Breast epithelium (tissue), 4 donors: ENCODE results near the gene POMT1. TPM values are rescaled to one million over a fixed set of nuclear protein-coding genes. Genes with fewer than 3 reads are reported as not detected.

Experiments
- DNase-seq, 2 donors: peaks; one replicate each; pipeline ENCODE4 v3.0.0-alpha.2; 2019; ENCODE audit warnings: low spot score in 2 of 2
- H3K27ac ChIP-seq, 2 donors: fragments of 200-600 bp; sonication (generic) in 1 of 2; one replicate each; pipeline ENCODE4 v1.5.1; 2016 to 2019; ENCODE audit warnings: mild to moderate bottlenecking in 1 of 2
- H3K27me3 ChIP-seq, 2 donors: fragments of 200-600 bp; sonication (generic) in 1 of 2; one replicate each; pipeline versions ENCODE4 v1.5.1 to v1.6.0; 2017 to 2019; ENCODE audit warnings: control low read depth in 1 of 2, mild to moderate bottlenecking in 1 of 2
- H3K36me3 ChIP-seq: fragments of 200-600 bp; one replicate; pipeline ENCODE4 v1.5.1; 2019
- H3K4me1 ChIP-seq, 2 donors: fragments of 200-600 bp; sonication (generic); one replicate each; pipeline ENCODE4 v1.5.1; 2016 to 2019; ENCODE audit warnings: control low read depth in 1 of 2
- H3K4me3 ChIP-seq, 3 donors: fragments of 200-600 bp; sonication (generic); 1 replicate in 2 of 3; 2 replicates in 1 of 3; pipeline ENCODE4 v1.5.1; 2016 to 2019; ENCODE audit warnings: mild to moderate bottlenecking in 3 of 3, moderate library complexity in 2 of 3
- H3K9me3 ChIP-seq, 2 donors: fragments of 200-600 bp; sonication (generic) in 1 of 2; one replicate each; pipeline ENCODE4 v1.5.1; 2016 to 2019; ENCODE audit warnings: control low read depth in 1 of 2
- CTCF ChIP-seq, 3 donors: fragments of 450-650 bp; IDR thresholded peaks; one replicate each; pipeline ENCODE4 v1.5.1; 2016 to 2017; ENCODE audit warnings: antibody characterized with exemption in 3 of 3, mild to moderate bottlenecking in 3 of 3, moderate library complexity in 3 of 3
- POLR2A ChIP-seq: fragments of 450-650 bp; IDR thresholded peaks from one replicate; pipeline ENCODE4 v1.6.1; 2016; ENCODE audit warnings: antibody characterized with exemption, mild to moderate bottlenecking, moderate library complexity
- POLR2AphosphoS5 ChIP-seq, 3 donors: sonication (generic); formaldehyde crosslinking; IDR thresholded peaks; one replicate each; pipeline ENCODE4 v1.6.1; 2017; ENCODE audit warnings: antibody characterized with exemption in 3 of 3
- intact Hi-C: fragments of 100-400 bp; cut with DNase I; formaldehyde crosslinking; loops from one replicate; pipeline ENCODE4 v1.15.1; 2023; ENCODE audit warnings: low total_unique reads
- total RNA-seq, 3 donors: library from RNA; depleted of rRNA; stranded (reverse); fragments of >200 nt; gene quantifications; one replicate each; pipeline ENCODE4 v1.1.0, GENCODE V29; 2016

POMT1 gene
- total RNA-seq, 3 donors from 2014 or later, result 26.5 to 45.7 (median 26.6) TPM

GRCh38 chr9:131521203-131521602, 18.5 kb downstream of the POMT1 start:
- Histone ChIP-seq H3K4me3 (no peak overlapping the region), H3K4me1 (no peaks in the 10 kb centered on the region), H3K9me3 (no peaks in the 10 kb centered on the region), H3K27me3 (no peaks in the 10 kb centered on the region), H3K27ac (no peak overlapping the region), H3K36me3 (peaks cover 21% of the 10 kb centered on the region)
- TF ChIP-seq POLR2A, result no peak
- intact Hi-C loops, result no loop called here
- no peak for DNase-seq

- intact Hi-C loops, result no loop called here
- Histone ChIP-seq H3K9me3 (no peaks in the 10 kb centered on the region), H3K27ac (no peak overlapping the region), H3K4me1 (no peaks in the 10 kb centered on the region), H3K27me3 (no peaks in the 10 kb centered on the region), H3K4me3 (no peak overlapping the region), H3K36me3 (peaks cover 21% of the 10 kb centered on the region)
- no peak for DNase-seq
- TF ChIP-seq POLR2AphosphoS5 (IDR thresholded peaks at IDR 0.05), result no peak
- TF ChIP-seq POLR2A, result no peak
- TF ChIP-seq CTCF (IDR thresholded peaks at IDR 0.05), result no peak
Observed at GRCh38 chr9:131521822-131522221, 19.1 kb downstream of the POMT1 start.

DNA sequence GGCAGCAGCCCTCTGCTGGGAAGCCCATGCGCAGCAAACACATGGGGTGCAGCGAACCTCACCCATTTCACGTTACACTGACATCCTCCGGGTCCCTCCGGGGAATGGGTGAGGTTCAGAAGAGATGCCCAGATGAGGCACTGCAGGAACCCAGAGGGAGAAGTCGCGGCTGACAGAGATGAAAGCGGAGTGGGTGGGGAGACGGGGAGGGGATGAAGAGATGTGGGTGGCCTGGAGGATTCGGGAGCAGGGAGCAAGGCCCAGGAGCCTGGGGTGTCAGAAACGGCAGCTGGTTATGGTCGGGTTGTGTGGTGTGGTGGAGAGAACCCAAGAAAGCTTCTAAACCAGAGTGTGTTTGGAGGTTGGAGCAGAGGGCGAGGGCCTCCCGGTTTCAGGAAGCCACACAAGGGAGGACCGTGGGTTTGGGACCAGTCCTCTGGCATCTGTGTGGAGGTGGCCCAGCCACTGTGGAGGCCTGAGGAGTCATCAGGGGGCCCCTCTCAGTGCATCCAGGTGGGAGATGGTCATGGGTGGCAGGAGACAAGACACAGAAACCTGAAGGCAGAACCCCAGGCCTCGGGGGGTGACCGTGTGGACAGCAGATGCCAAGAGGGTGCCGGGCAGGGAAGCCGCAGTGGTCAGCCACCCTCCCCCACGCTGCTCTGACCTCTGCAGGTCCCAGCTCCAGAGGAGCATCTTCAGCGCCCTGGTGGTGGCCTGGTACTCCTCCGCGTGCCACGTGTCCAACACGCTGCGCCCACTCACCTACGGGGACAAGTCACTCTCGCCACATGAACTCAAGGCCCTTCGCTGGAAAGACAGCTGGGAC, 19.8 kb downstream of the POMT1 start:
- intact Hi-C loops, result no loop called here
- no peaks in the 10 kb centered on the region for H3K9me3 ChIP-seq
- TF ChIP-seq POLR2A (no peak), POLR2AphosphoS5 (IDR thresholded peaks at IDR 0.05) (no peak), CTCF (IDR thresholded peaks at IDR 0.05) (no peak)

DNA sequence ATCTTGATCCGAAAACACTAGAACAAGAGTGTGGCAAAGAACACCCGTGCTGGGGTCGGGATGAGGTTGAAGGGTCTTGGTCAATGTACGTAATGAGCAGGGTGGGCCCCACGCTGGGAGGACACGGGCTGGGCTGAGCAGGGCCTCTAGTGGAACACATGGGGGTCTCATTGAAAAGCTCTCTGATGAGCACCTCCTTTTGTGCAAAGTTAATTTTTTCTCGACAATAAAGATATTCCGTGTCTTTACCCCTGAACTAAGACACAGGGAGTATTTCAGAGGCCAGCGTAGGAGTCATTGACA, 20.3 kb downstream of the POMT1 start:
- no peaks in the 10 kb centered on the region for H3K27me3 ChIP-seq
- H3K4me3 ChIP-seq, result no peak overlapping the region
- no peaks in the 10 kb centered on the region for H3K4me1 ChIP-seq
- no peak for TF ChIP-seq POLR2AphosphoS5 (IDR thresholded peaks at IDR 0.05)
- no peak for TF ChIP-seq CTCF (IDR thresholded peaks at IDR 0.05)
- no peak for TF ChIP-seq POLR2A
- peaks cover 21% of the 10 kb centered on the region for H3K36me3 ChIP-seq
- H3K9me3 ChIP-seq, result no peaks in the 10 kb centered on the region
- no peak overlapping the region for H3K27ac ChIP-seq
- no peak for DNase-seq
- intact Hi-C loops, result no loop called here

More for the DNA sequence above, 19.8 kb downstream of the POMT1 start:
- Histone ChIP-seq H3K4me3 (no peak overlapping the region), H3K27me3 (no peaks in the 10 kb centered on the region), H3K27ac (no peak overlapping the region), H3K36me3 (peaks cover 21% of the 10 kb centered on the region), H3K4me1 (no peaks in the 10 kb centered on the region)
- DNase-seq, result no peak

GRCh38 chr9:131523451-131524435, 21.0 kb downstream of the POMT1 start:
- H3K4me1 ChIP-seq, result no peaks in the 10 kb centered on the region
- no peaks in the 10 kb centered on the region for H3K9me3 ChIP-seq
- H3K27ac ChIP-seq, result no peak overlapping the region
- H3K36me3 ChIP-seq, result peaks cover 21% of the 10 kb centered on the region
- no peaks in the 10 kb centered on the region for H3K27me3 ChIP-seq
- TF ChIP-seq POLR2AphosphoS5 (IDR thresholded peaks at IDR 0.05), result no peak
- no peak for TF ChIP-seq POLR2A
- TF ChIP-seq CTCF (IDR thresholded peaks at IDR 0.05), result no peak
- H3K4me3 ChIP-seq, result no peak overlapping the region
- intact Hi-C loops, result no loop called here
- no peak for DNase-seq
